Non-pigmented ciliary epithelial cell (primary cell): ENCODE results near the gene FRMD4A.

Experiments
- DNase-seq: peaks from one replicate; pipeline ENCODE4 v3.0.0-alpha.2; 2010; ENCODE audit warnings: low read depth

FRMD4A gene

DNA sequence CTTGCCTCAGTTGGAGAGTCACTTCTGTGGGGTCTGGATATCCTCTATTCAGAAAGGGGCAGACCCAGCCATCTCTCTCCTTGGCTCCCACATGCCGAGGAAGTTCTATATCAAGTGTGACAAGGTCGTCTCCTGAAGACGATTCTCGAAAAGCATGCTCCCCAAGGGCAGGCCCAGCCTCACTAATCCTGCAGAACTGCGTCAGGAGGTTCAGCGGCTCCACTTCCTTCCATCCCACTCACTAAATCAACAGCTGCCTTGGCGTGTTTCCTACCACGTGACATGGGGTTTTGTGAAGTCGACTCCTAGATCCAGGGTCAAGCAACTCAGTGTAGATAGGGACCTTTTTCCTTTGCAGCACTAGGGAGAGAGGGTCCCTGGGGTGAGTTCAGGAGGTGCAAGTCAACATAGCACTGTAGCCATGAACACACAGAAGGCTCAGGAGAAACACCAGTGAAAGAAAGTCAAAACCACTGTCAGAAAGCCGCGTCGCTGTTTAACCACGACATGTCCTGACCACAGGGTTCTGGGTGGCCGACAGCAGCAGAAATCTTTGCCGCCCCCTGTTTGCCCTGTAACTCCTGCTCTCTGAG, 587.5 kb downstream of the FRMD4A start:
- DNase-seq = no peak

GRCh38 chr10:13741438-13741837, 589.3 kb downstream of the FRMD4A start:
- DNase-seq = no peak

- no peak for DNase-seq
Measured at GRCh38 chr10:13740461-13740860, 590.3 kb downstream of the FRMD4A start.

GRCh38 chr10:13739183-13739582, 591.5 kb downstream of the FRMD4A start:
- no peak for DNase-seq

DNA sequence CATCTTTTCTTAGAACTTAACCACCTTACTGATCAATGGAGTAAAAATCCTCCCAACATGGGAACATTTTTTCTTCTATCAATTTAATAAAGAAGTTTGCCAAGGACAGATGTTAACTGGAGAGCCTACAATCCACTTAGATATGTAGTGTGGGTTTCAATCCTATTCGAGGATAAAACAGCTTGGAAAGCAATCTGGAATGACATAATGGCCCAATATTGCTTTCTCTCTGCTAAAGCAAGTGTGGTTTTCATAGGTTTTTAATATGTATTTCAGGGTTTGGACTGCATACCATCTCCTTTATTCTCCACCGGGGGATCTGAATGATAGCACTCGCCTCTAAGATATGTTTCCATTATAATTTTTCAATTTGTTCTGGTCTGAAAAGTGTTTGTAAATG, 594.2 kb downstream of the FRMD4A start:
- DNase-seq = no peak

GRCh38 chr10:13734151-13734550, 596.6 kb downstream of the FRMD4A start:
- no peak for DNase-seq

DNA sequence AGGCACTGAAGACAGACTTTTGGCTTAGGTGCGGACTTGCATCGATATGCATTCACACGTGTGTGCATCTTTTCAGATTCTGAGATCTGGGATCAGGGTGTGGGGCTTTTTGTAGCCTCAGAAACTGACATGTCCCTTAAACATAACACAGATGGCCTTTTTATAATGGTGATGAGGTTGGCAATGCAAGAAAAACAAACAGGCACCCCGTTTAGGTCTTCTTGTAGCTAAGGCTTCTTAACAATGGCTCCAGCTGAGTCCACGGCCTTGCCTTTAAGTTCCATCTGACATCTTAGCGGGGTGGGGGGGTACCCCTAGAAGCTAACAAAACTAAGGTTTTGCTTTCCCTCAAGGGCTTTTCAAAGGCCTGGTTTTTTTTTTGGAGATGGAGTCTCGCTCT, 597.7 kb downstream of the FRMD4A start:
- DNase-seq = no peak

GRCh38 chr10:13732465-13732881, 598.3 kb downstream of the FRMD4A start:
- DNase-seq = no peak

GRCh38 chr10:13731799-13732198, 598.9 kb downstream of the FRMD4A start:
- DNase-seq = no peak

- no peak for DNase-seq
Measured at GRCh38 chr10:13730956-13731355, 599.8 kb downstream of the FRMD4A start.

DNA sequence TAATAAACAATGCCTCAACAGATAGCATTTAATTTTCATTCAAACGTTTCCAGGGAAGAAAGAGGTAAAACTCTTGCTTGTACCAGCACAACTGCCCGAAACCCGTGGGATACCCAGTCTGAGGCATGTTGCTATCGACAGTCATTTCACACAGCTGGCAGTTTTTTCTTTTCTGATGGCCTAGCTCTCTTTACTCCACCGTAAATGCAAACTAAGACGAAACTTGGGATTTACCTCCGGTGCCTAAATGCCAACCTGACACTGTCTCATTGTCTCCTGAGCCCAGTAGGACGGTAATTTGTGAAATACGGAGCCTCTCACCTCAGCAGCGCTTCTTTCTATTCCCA, 600.4 kb downstream of the FRMD4A start:
- no peak for DNase-seq

- DNase-seq = no peak
Measured at GRCh38 chr10:13729586-13730305, 601.0 kb downstream of the FRMD4A start.

GRCh38 chr10:13728898-13729535, 601.7 kb downstream of the FRMD4A start:
- no peak for DNase-seq

DNA sequence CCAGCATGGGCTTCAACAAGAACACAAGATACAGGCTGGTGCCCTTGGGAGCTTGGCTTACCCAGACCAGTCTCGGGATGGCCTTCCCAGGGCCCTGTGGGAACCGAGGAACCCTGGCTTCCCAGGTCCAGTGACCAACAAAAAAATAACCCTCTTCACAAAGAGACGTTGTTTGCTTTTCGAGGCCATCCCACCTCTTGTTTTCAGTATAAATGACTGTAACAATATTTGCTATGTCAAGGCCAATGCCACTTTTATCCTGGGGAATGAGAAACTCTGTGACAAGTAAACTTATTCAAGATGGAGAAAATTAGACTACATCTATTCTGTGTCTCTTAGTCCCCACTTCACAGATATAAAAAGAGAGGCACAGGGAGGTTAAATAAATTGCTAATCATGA, 605.1 kb downstream of the FRMD4A start:
- no peak for DNase-seq

DNA sequence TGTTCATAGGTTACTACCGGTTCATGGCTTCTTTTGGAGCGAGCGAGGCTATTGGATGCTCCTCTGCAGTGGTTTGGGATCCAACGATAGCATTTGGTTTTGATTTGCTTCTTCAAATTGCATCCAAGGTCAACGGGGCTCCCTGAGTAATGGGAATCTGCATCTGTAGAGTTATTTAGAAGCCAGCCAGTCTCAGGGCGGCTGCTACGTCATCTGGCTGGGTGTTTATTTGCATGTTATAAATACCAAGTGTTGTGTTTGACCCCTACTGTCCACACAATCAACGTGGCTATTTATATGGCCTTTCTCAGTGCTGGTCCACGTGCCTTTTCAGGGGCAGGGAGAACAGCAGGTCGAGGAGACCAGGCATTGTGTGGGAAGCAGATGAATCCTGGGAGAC, 606.2 kb downstream of the FRMD4A start:
- DNase-seq = no peak

DNA sequence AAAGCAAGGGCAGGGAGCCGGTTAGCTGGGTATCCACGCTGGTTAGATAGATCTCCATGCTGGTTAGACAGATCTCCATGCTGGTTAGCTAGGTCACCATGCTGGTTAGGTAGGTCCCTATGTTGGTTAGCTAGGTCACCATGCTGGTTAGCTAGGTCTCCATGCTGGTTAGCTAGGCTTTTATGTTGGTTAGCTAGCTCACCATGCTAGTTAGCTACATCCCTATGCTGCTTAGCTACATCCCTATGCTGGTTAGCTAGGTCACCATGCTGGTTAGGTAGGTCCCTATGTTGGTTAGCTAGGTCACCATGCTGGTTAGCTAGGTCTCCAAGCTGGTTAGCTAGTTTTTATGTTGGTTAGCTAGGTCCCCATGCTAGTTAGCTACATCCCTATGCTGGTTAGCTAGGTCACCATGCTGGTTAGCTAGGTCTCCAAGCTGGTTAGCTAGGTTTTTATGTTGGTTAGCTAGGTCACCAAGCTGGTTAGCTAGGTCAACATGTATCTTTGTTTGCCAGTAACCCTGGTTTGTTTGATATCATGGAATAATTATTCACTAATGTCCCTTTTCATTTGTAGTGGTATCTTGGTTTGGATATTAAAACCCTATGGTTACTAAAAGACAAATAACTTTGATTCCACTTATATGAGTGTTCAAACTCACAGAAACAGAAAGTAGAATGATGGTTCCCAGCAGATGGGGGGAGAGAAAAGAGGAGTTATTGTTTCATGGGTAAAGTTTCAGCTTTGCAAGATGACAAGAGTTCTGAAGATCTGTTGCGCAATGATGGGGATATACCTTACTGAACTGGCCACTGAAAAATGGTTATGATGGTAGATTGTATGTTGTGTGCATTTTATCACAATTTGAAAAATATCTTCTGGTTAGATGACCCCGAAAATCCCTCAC, 607.7 kb downstream of the FRMD4A start:
- no peak for DNase-seq

DNA sequence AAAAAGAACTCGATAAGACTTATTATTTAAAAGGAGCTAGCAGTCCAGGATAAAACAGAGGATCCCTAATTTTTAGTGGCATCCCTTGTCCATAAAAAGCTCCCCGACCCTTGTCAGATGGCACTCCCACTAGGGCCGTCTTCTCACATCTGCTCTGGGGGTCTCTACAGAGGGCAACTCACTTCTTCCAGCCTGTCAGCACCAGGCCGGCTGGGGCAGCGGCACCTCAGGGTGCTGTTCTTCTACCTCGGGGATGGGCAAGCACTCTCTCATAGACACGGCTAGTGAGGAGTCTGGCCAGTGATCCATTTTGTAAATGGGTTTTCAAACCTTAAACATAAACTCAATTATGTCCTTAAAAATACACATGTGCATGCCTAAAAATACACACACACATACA, 609.2 kb downstream of the FRMD4A start:
- no peak for DNase-seq

GRCh38 chr10:13720699-13721098, 610.0 kb downstream of the FRMD4A start:
- no peak for DNase-seq

- no peak for DNase-seq
Measured at GRCh38 chr10:13719425-13719824, 611.3 kb downstream of the FRMD4A start.

DNA sequence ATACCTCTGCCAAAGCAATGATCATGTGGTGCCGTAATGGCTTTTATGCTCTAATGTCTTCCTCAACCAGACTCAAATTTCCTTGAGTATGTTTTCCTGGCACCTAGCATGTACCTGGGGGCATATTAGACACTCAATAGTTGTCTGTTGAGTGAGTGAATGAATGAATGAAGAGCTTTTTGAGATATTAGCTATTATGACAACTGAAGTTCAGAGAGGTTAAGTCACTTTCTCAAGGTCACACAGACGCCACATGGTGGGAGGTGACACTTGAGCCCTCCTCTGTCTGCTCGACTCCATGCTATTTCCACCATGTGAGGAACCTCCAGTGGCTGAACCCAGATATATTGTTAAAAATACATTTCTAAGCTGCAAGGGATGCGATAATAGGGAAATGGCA, 611.9 kb downstream of the FRMD4A start:
- no peak for DNase-seq

GRCh38 chr10:13717936-13718772, 612.6 kb downstream of the FRMD4A start:
- DNase-seq = peak; percentile 80

DNA sequence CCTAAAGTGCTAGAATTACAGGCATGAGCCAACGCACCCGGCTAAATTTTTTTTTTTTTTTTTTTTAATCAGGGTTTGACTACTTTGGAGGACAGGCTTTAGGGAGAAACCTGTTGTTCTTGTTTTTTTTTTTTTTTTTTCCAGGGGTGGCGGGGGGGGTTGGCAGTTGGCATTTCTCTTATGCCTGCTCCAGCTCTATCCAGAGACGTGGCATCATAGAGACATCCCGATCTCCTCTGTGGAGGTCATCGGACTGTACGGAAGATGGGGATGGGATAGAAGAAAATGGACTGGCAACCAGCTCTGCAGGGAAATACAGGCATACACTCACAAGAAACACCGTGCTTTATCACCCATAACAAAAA, 613.2 kb downstream of the FRMD4A start:
- no peak for DNase-seq
